Measurements from ENCODE around the gene MIA.
"Not testable (repeated sequence)": the region's sequence is repeated elsewhere in the genome, so short reads cannot be mapped to it uniquely, and the experiment has no call there.

The MIA gene

GRCh38 chr19:40750874-40751537 is 24.3 kb upstream of the MIA start, which contains the start of gene SNRPA:
Gene SNRPA (plus strand): TSS chr19:40751203. CDS start chr19:40751409, 206 bp downstream.
- peak; percentile 93 for DNase-seq

- DNase-seq = no peak
Measured at GRCh38 chr19:40752257-40752781, 23.0 kb upstream of the MIA start.

GRCh38 chr19:40754611-40755247 is 20.6 kb upstream of the MIA start:
- peak; percentile 33 for DNase-seq

- DNase-seq = no peak
Measured at GRCh38 chr19:40755248-40755624, 20.1 kb upstream of the MIA start.

- no peak for DNase-seq
Measured at GRCh38 chr19:40755791-40756190, 19.5 kb upstream of the MIA start.

GRCh38 chr19:40756502-40757110 is 18.7 kb upstream of the MIA start:
- no peak for DNase-seq

GRCh38 chr19:40758491-40758890 is 16.8 kb upstream of the MIA start:
- DNase-seq = no peak

GRCh38 chr19:40759352-40759751 is 16.0 kb upstream of the MIA start:
- DNase-seq = no peak

- DNase-seq = no peak
Measured at GRCh38 chr19:40762754-40763470, 12.4 kb upstream of the MIA start.

- DNase-seq = no peak
Measured at GRCh38 chr19:40763526-40763925, 11.8 kb upstream of the MIA start.

GRCh38 chr19:40763963-40764362 is 11.4 kb upstream of the MIA start:
- no peak for DNase-seq

- DNase-seq = not testable (repeated sequence)
Measured at GRCh38 chr19:40766385-40766784, 8.9 kb upstream of the MIA start.

GRCh38 chr19:40768869-40769268 is 6.5 kb upstream of the MIA start:
- no peak for DNase-seq

- DNase-seq = not testable (repeated sequence)
Measured at GRCh38 chr19:40771101-40771862, 4.0 kb upstream of the MIA start.

GRCh38 chr19:40775632-40776022 is 306 bp downstream of the MIA start:
- DNase-seq = no peak

- no peak for DNase-seq
Measured at GRCh38 chr19:40776364-40776763, 1.0 kb downstream of the MIA start.

- DNase-seq = peak; percentile 88
Measured at GRCh38 chr19:40776932-40777644, 1.8 kb downstream of the MIA start.

- no peak for DNase-seq
Measured at GRCh38 chr19:40777645-40777936, 2.3 kb downstream of the MIA start.

GRCh38 chr19:40777937-40778705 is 2.8 kb downstream of the MIA start, which contains the start of gene RAB4B:
Gene RAB4B (plus strand): TSS chr19:40778247. CDS start chr19:40778376, 129 bp downstream.
- peak; percentile 99 for DNase-seq

- DNase-seq = no peak
Measured at GRCh38 chr19:40778706-40779284, 3.5 kb downstream of the MIA start.

GRCh38 chr19:40780582-40780981 is 5.3 kb downstream of the MIA start:
- DNase-seq = no peak
